Activated naive CD8-positive, alpha-beta T cell treated with anti-CD3 and anti-CD28 coated beads, Interleukin-2, amount 50 U/mL, for 24 hours (primary cell): Measurements from ENCODE around the gene SORT1.
A peak's percentile ranks its signal among the peaks of the same experiment; 100 is the strongest.

Experiments used
- ATAC-seq: fragments of 150-1000 bp; cut with Tn5 transposase; one replicate; pipeline ENCODE4 v1.10.0; 2021
- DNase-seq: peaks from one replicate; pipeline ENCODE4 v3.0.0; 2021
- H3K27ac Mint-ChIP-seq: one replicate; pipeline ENCODE4 v1.8.0; 2021; ENCODE audit warnings: mild to moderate bottlenecking, mixed read lengths
- H3K27me3 Mint-ChIP-seq: one replicate; pipeline ENCODE4 v1.8.0; 2021; ENCODE audit warnings: mixed read lengths
- H3K36me3 Mint-ChIP-seq: one replicate; pipeline ENCODE4 v1.8.0; 2021; ENCODE audit warnings: low read depth, mixed read lengths
- H3K4me1 Mint-ChIP-seq: one replicate; pipeline ENCODE4 v1.8.0; 2021; ENCODE audit warnings: mixed read lengths
- H3K4me3 Mint-ChIP-seq: one replicate; pipeline ENCODE4 v1.8.0; 2021; ENCODE audit warnings: mild to moderate bottlenecking, moderate library complexity, mixed read lengths
- H3K9me3 Mint-ChIP-seq: one replicate; pipeline ENCODE4 v1.8.0; 2021; ENCODE audit warnings: mixed read lengths

Gene SORT1

GRCh38 chr1:109392788-109393616 is 4.7 kb downstream of the SORT1 start:
- H3K36me3 Mint-ChIP-seq: no peaks in the 10 kb centered on the region
- H3K4me1 Mint-ChIP-seq: peaks cover 13% of the 10 kb centered on the region
- ATAC-seq (no peak), DNase-seq (no peak)
- H3K27me3 Mint-ChIP-seq: peaks cover 48% of the 10 kb centered on the region
- no peak overlapping the region for H3K4me3 Mint-ChIP-seq
- no peak overlapping the region for H3K27ac Mint-ChIP-seq
- H3K9me3 Mint-ChIP-seq: no peaks in the 10 kb centered on the region

GRCh38 chr1:109392037-109392787 is 5.5 kb downstream of the SORT1 start:
- H3K4me1 Mint-ChIP-seq: peaks cover 12% of the 10 kb centered on the region
- no peak overlapping the region for H3K4me3 Mint-ChIP-seq
- H3K27ac Mint-ChIP-seq: no peak overlapping the region
- DNase-seq (no peak), ATAC-seq (no peak)
- H3K9me3 Mint-ChIP-seq: no peaks in the 10 kb centered on the region
- no peaks in the 10 kb centered on the region for H3K36me3 Mint-ChIP-seq
- H3K27me3 Mint-ChIP-seq: peaks cover 50% of the 10 kb centered on the region

GRCh38 chr1:109391626-109392025 is 6.1 kb downstream of the SORT1 start:
- H3K27me3 Mint-ChIP-seq: peaks cover 44% of the 10 kb centered on the region
- DNase-seq (no peak), ATAC-seq (peak; percentile 24)
- H3K9me3 Mint-ChIP-seq: no peaks in the 10 kb centered on the region
- no peaks in the 10 kb centered on the region for H3K36me3 Mint-ChIP-seq
- peaks cover 8% of the 10 kb centered on the region for H3K4me1 Mint-ChIP-seq
- no peak overlapping the region for H3K4me3 Mint-ChIP-seq
- H3K27ac Mint-ChIP-seq: no peak overlapping the region

- Mint-ChIP-seq H3K27ac (no peak overlapping the region), H3K27me3 (peaks cover 40% of the 10 kb centered on the region), H3K4me1 (peaks cover 8% of the 10 kb centered on the region), H3K9me3 (no peaks in the 10 kb centered on the region), H3K4me3 (no peak overlapping the region), H3K36me3 (no peaks in the 10 kb centered on the region)
- ATAC-seq (no peak), DNase-seq (no peak)
Measured at GRCh38 chr1:109391157-109391556, 6.6 kb downstream of the SORT1 start.

- H3K4me3 Mint-ChIP-seq: no peak overlapping the region
- DNase-seq: no peak
- H3K27me3 Mint-ChIP-seq: peaks cover 26% of the 10 kb centered on the region
- H3K9me3 Mint-ChIP-seq: no peaks in the 10 kb centered on the region
- no peaks in the 10 kb centered on the region for H3K36me3 Mint-ChIP-seq
- no peak overlapping the region for H3K27ac Mint-ChIP-seq
- no peak for ATAC-seq
- peaks cover 8% of the 10 kb centered on the region for H3K4me1 Mint-ChIP-seq
Measured at GRCh38 chr1:109389638-109390341, 7.9 kb downstream of the SORT1 start.

GRCh38 chr1:109388884-109389637 is 8.7 kb downstream of the SORT1 start:
- Mint-ChIP-seq H3K9me3 (no peaks in the 10 kb centered on the region), H3K4me1 (peaks cover 11% of the 10 kb centered on the region), H3K27me3 (peaks cover 22% of the 10 kb centered on the region), H3K4me3 (no peak overlapping the region), H3K36me3 (no peaks in the 10 kb centered on the region), H3K27ac (no peak overlapping the region)
- ATAC-seq: no peak
- no peak for DNase-seq

GRCh38 chr1:109388208-109388711 is 9.5 kb downstream of the SORT1 start:
- H3K4me3 Mint-ChIP-seq: no peak overlapping the region
- no peaks in the 10 kb centered on the region for H3K9me3 Mint-ChIP-seq
- no peak overlapping the region for H3K27ac Mint-ChIP-seq
- ATAC-seq (no peak), DNase-seq (no peak)
- no peaks in the 10 kb centered on the region for H3K36me3 Mint-ChIP-seq
- peaks cover 20% of the 10 kb centered on the region for H3K27me3 Mint-ChIP-seq
- H3K4me1 Mint-ChIP-seq: peaks cover 11% of the 10 kb centered on the region

- Mint-ChIP-seq H3K4me3 (no peak overlapping the region), H3K36me3 (no peaks in the 10 kb centered on the region), H3K4me1 (peaks cover 7% of the 10 kb centered on the region), H3K27me3 (peaks cover 11% of the 10 kb centered on the region), H3K27ac (no peak overlapping the region), H3K9me3 (no peaks in the 10 kb centered on the region)
- DNase-seq (no peak), ATAC-seq (no peak)
Measured at GRCh38 chr1:109386054-109386717, 11.5 kb downstream of the SORT1 start.

- Mint-ChIP-seq H3K27me3 (peaks cover 8% of the 10 kb centered on the region), H3K36me3 (no peaks in the 10 kb centered on the region), H3K9me3 (no peaks in the 10 kb centered on the region), H3K27ac (no peak overlapping the region), H3K4me1 (peaks cover 7% of the 10 kb centered on the region), H3K4me3 (no peak overlapping the region)
- ATAC-seq (no peak), DNase-seq (no peak)
Measured at GRCh38 chr1:109385417-109385816, 12.3 kb downstream of the SORT1 start.

GRCh38 chr1:109383854-109384253 is 13.9 kb downstream of the SORT1 start:
- Mint-ChIP-seq H3K27me3 (peaks cover 2% of the 10 kb centered on the region), H3K9me3 (no peaks in the 10 kb centered on the region), H3K27ac (no peak overlapping the region), H3K4me3 (no peak overlapping the region), H3K36me3 (no peaks in the 10 kb centered on the region), H3K4me1 (peaks cover 3% of the 10 kb centered on the region)
- DNase-seq: no peak
- no peak for ATAC-seq

GRCh38 chr1:109383087-109383779 is 14.5 kb downstream of the SORT1 start:
- Mint-ChIP-seq H3K4me1 (peaks cover 3% of the 10 kb centered on the region), H3K27ac (no peak overlapping the region), H3K36me3 (no peaks in the 10 kb centered on the region), H3K27me3 (peaks cover 2% of the 10 kb centered on the region), H3K4me3 (no peak overlapping the region), H3K9me3 (no peaks in the 10 kb centered on the region)
- DNase-seq (no peak), ATAC-seq (no peak)

GRCh38 chr1:109381573-109381972 is 16.1 kb downstream of the SORT1 start:
- Mint-ChIP-seq H3K9me3 (no peaks in the 10 kb centered on the region), H3K4me3 (no peak overlapping the region), H3K27ac (no peak overlapping the region), H3K4me1 (peaks cover 3% of the 10 kb centered on the region), H3K36me3 (no peaks in the 10 kb centered on the region), H3K27me3 (no peaks in the 10 kb centered on the region)
- no peak for DNase-seq
- ATAC-seq: no peak

GRCh38 chr1:109379907-109380306 is 17.8 kb downstream of the SORT1 start:
- Mint-ChIP-seq H3K4me1 (peaks cover 8% of the 10 kb centered on the region), H3K27ac (no peak overlapping the region)
- no peak for ATAC-seq

More at GRCh38 chr1:109379907-109380306, 17.8 kb downstream of the SORT1 start:
- Mint-ChIP-seq H3K4me3 (no peak overlapping the region), H3K27me3 (no peaks in the 10 kb centered on the region), H3K36me3 (no peaks in the 10 kb centered on the region), H3K9me3 (no peaks in the 10 kb centered on the region)
- no peak for DNase-seq
